Ecto neural progenitor cell (in vitro differentiated cells): Measurements from ENCODE around the gene TRPM5.

Source experiments
- DNase-seq: peaks from one replicate; pipeline ENCODE4 v3.0.0-alpha.2; 2018; ENCODE audit warnings: low spot score

The TRPM5 gene

DNA sequence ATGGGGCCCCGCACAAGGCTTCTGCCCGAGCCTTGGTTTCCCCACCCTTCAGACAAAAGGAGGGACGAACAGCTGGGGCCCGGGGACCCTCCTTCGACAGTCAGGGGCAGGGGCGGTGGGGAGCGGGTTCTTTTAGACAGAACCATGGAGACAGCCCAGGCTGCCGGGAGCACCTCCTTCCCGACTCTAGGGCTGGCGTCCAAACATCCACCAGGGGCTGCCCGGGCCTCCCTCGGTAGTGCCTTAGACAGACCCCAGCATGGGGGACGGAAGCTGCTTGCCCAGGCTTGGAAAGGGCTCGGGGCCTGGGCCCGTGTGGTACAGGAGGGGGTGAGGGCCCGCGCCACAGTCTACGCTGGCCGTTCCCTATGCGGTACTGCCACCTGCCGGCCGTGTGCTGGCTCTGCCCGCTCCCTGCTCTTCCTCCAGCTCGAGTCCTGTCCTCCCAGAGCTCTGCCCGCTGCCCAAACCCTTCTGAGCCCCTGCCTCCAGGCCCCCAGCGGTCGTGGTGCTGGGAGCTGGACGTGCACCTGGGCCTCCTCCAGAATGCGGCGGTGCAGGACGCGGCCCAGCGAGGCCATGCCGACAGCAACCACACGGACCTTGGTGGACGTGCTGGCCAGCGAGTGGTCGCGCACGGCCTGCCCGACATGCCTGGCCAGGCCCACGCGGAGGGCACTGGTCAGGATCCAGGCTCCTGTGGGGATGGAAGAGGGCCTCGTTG is 23.6 kb downstream of the TRPM5 start:
- DNase-seq: peak; percentile 87

GRCh38 chr11:2419638-2420501 is 24.4 kb downstream of the TRPM5 start:
- DNase-seq: peak; percentile 85

- DNase-seq: no peak
Measured at GRCh38 chr11:2418693-2419360, 25.5 kb downstream of the TRPM5 start.

GRCh38 chr11:2417856-2418692 is 26.2 kb downstream of the TRPM5 start:
- no peak for DNase-seq

DNA sequence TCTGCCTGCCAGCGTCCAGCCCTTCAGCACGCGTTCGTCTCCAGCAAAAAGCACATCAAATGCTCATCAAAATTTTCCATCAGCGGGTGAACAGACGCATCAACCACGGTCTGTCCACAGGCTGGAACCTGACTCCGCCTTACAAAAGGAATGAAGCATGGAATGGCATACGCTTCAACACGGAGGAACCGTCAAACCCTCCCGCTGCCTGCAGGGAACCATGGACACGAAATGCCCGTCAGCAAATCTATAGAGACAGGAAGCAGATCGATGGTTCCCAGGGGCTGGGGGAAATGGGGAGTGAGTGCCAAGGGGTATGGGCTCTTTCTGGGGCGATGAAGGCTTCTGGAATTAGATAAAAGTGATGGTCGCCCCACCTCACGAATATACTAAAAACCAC is 27.5 kb downstream of the TRPM5 start:
- no peak for DNase-seq

GRCh38 chr11:2415601-2416380 is 28.5 kb downstream of the TRPM5 start:
- DNase-seq: no peak

DNA sequence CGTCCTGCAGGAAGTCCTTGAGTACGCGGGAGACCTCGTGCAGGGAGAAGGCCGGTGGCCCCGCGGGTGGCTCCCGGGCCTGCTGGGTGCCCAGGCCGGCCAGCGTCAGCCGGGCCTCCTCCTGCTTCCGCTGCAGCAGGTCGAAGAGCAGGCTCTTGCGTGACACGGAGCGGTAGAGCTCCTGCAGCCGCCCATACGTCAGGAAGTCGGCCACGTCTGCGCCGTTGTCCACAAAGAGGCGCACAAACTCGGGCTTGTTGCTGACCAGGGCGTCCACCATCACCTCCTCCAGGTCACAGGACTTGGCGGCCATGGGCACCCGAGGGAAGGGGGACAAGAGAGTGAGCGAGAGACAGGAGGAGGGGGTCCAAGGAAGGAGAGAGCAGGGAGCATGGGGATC is 29.1 kb downstream of the TRPM5 start:
- DNase-seq: no peak

GRCh38 chr11:2414616-2415015 is 29.7 kb downstream of the TRPM5 start:
- DNase-seq: no peak

- DNase-seq: no peak
Measured at GRCh38 chr11:2413742-2414579, 30.4 kb downstream of the TRPM5 start.

- no peak for DNase-seq
Measured at GRCh38 chr11:2412323-2412722, 32.0 kb downstream of the TRPM5 start.

DNA sequence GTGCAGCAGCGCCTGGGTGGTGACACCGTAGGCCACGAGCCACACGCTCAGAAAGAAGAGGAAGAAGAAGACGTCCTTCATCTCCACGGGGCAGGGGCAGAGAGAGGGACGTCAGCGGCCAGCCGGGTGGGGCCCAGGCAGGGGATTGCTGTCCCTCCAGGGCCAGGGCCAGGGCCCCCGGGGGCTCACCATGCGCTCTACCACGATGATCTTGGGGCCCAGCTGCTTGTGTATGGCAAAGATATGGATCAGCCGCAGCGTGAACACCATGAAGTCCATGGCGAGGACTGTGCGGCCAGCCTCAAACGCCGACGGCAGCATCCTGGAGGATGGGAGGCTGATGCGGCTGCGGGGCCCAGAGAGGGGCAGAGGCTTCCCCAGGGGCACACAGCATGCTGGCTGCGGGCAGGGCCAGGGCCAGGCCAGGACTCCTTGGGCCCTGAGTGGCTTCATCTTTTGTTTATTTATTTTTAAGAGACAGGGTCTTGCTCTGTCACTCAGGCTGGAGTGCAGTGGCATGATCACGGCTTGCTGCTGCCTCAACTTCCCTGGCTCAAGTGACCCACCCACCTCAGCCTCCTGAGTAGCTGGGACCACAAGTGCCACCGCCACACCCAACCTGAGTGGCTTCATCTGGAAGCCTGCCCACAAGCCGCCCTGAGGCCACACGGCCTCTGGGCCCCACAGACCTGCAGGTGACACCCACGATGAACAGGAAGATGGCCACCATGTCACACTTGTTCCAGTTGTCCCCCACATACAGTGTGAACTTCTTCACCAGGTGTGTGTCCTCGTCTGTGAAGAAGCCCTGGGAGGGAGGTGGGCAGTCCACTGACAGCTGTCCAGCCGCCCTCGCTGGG is 32.6 kb downstream of the TRPM5 start:
- DNase-seq: no peak

- DNase-seq: no peak
Measured at GRCh38 chr11:2410616-2411015, 33.7 kb downstream of the TRPM5 start.

DNA sequence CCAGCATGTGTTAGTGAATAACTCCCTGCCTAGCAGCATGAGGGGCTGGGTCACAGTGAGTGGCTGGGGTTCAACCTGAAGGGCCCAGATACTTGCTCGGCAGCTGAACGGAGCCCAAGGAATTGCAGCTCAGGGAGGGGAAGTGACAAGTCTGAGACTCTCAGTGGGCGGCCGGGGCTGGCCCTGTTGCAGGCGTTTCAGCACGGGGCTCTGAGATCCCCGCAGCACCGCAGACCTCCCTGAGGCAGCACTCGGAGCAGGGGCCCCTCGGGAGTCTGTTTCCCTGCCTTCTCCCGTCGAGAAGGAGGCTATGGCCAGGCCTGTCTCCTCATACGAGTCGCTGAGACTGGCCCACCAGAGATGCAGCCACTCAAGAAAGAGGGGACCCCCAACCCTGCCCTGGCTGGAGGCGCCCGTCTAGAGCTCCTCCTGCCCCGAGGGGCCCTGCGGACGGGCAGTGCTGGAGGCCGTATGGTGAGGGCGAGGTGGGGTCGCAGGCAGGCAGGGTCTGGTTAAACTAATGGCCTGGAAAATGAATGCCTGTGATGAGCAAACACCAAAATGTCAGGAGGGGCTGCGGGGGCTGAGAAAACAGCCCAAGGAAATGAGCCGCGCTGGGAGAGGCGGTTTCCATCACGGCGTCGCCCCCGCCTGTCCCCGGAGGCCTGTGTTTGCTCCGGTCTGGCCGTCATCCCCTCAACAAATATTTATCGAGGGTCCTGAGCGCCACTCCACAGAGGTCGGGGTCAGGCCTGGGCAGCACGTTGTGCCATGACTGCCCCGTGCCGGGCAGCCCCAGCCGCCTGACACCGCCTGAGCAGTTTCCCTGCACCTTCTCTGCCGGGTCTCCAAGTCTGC is 34.5 kb downstream of the TRPM5 start:
- no peak for DNase-seq

- no peak for DNase-seq
Measured at GRCh38 chr11:2409126-2409525, 35.2 kb downstream of the TRPM5 start.

- no peak for DNase-seq
Measured at GRCh38 chr11:2408671-2409070, 35.6 kb downstream of the TRPM5 start.

DNA sequence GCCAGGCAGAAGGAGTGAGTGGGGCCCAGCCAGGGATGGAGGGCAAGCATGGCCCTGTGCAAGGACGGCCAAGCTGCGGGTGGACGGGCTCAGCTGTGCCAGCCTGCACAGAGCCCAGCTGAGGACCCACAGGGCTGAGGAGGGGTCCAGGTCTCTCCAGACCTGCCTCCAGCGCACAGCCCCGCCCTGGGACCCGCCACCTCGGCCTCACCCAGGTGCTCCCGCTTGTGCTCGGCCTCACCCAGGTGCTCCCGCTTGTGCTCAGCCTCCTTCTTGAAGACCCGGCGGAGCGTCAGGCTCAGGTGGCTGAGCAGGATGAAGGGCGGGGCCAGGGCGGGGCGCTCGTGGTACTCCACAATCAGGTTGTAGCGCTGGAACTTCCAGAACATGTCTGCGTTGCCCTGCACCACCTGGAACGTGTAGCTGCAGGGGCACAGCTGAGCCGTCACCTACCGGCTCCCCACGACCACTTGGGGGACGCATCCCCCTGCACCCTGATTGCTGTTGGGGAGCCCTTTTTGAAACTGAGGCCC is 37.4 kb downstream of the TRPM5 start:
- no peak for DNase-seq

DNA sequence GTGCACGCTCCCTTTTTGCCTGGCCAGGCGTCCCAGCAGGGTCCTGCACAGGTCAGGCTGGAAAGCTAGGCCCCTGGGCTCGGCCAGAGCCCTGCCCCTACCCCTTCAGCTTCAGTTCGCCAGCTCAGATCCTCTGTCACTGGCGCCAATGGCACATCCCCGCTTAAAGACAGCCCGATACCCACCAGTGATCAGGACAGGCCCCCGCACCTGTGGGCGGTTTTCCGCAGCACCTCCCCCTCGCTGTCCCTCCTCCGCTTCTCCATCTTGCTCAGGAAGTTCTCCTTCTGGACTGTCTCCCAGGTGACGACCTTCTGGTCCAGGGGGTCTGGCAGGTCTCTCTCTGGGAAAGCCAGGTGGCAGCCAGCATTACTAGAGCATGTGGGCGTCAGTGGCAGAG is 37.9 kb downstream of the TRPM5 start:
- DNase-seq: no peak

DNA sequence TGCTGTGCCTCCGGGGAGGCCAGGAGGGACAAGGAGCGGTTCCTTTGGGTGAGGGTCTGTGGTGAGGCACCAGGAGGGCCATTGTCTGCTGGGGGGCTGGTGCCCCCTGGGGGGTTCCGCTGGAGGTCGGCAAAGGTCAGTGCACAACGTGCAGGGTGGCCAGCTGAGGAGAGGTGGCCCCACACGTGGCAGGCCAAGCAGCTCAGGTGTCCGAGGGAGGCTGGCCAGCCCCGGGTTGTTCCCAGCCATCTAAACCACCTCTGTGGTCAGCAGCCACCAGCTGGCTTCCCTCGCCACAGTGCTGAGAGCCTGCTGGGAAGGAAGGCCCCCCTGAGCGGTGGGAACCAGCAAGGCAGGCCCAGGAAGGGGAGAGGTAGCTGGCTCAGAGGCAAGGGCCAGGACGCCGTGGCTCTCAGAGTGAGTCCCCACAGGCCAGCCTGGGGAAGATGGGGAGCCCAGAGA is 39.5 kb downstream of the TRPM5 start:
- no peak for DNase-seq
